ENCODE results near the gene FHOD1.

- TF ChIP-seq CTCF (IDR thresholded peaks at IDR 0.05) (no peak), MXI1 (IDR thresholded peaks at IDR 0.05; ENCODE audit: low read depth, low read length) (no peak), YY1 (IDR thresholded peaks at IDR 0.05; ENCODE audit: low read depth) (no peak), RFX5 (IDR thresholded peaks at IDR 0.05; ENCODE audit: low read length) (no peak)
Measured at GRCh38 chr16:67250045-67250327, 2.7 kb upstream of the FHOD1 start.
